Fibroblast of upper back skin (primary cell): ENCODE results near the gene SMAD7.
"Not testable (repeated sequence)": the region's sequence is repeated elsewhere in the genome, so short reads cannot be mapped to it uniquely, and the experiment has no call there.

Experiments
- DNase-seq: peaks from one replicate; pipeline ENCODE4 v3.0.0-alpha.2; 2013

Gene SMAD7

GRCh38 chr18:48875314-48875941 lies 75.3 kb downstream of the SMAD7 start:
- DNase-seq, result no peak

DNA sequence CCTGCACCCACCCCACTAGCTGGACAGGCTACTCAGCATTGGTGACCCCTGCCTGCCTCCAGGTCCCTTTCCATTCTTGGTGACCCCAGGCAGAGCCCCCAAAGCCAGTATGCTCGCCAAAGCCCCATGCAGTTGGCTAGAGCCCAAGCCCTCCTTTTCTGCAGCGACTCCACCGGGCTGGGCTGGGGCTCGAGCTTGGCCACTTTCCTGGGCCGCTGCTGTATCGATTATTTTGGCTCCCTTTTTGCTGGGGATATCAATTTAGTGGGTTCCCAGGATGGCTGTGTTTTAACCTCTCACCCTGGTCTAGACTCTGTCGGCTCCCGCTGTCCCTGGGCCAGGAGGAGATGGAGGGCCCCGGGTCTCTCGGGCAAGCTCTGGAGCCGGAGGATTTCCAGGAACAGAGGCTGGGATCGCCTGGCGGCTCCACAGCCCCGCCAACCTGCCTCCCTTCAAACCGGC lies 76.0 kb downstream of the SMAD7 start:
- no peak for DNase-seq

DNA sequence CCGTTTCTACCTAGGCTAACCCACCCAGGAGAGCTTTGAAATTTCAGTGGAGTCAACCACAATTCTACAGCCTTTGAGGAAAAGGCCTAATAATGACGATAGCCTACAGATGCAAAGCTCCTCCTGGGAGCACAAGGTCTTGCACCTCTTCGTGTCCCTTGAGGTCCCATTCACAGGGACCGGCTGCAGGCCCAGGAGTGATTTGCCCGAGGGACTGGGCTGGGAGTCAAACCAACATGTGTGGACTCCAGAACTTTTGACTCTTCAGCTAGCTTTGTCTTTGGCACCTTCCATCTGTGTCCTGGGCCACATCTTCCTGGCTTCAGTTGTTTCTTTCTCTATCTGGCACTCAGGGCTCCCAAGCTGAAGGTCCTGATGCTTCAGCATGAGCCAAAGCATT lies 76.5 kb downstream of the SMAD7 start:
- no peak for DNase-seq

GRCh38 chr18:48872234-48873145 lies 78.3 kb downstream of the SMAD7 start:
- DNase-seq, result peak; percentile 67

DNA sequence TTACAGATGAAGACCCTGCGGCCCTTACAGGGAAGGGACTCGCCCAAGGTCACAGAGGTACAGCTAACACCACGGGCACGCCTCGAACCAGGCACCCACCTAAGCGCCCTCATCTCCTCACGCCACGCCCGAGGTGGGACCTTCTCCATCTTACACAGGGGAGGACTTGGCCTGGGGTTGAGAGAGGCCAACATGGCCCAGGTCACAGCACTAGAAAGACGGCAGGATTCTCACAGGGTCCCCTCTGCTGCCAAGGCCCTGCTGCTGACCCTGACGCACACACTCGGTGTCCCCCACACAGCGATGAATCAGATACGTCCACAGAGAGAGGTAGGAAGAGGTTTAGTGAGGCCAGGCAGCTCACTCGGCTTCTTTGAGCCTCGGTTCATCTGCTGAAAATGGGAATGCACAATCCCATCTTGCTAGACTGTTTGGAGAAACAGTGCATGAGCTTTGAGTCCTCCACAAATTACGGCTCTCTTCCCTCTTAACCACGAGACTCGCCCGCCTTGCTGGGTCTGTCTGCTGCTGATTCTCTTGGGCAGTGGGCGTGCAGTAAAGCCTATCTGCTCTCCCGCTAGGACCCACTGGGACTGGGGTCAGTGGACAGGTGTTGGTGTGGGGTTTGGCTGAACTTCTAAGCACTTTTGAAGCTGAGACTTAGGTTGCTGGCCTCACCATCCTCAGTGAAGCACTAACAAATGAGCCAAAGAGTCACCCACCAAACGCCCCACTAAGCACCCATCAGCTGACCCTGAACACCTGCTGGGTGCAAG lies 79.2 kb downstream of the SMAD7 start:
- DNase-seq, result no peak

DNA sequence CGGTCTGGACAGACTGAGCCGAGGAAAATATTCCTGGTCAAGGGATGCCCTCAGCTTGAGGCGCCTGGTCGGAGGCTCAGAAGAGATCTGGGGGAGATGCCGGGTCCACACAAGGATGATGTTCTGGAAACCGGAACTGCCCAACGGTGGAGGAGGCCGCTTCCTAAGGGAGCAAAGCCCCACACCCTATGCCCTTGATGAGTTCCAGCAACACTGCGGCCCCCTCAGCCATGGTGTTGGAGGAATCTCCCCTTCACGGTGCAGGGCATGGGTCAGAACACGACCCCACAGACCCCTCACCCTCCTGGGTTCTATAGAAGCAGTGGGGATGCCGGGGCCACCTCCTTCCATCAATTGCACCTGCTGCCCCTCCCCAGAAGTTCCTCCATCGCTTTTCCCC lies 79.8 kb downstream of the SMAD7 start:
- DNase-seq, result not testable (repeated sequence)
